T-helper 2 cell (primary cell): ENCODE data around the gene GCNT1.
A peak's percentile ranks its signal among the peaks of the same experiment; 100 is the strongest.
"Not testable (repeated sequence)": the region's sequence is repeated elsewhere in the genome, so short reads cannot be mapped to it uniquely, and the experiment has no call there.

Experiments used
- DNase-seq, 5 experiments: peaks; one replicate each; pipeline versions ENCODE4 v3.0.0 to v3.0.0-alpha.2; 2012 to 2022

The GCNT1 gene

GRCh38 chr9:76444322-76444929 lies 14.6 kb upstream of the GCNT1 start:
- no peak for DNase-seq

- no peak for DNase-seq
Measured at GRCh38 chr9:76445976-76446375, 13.0 kb upstream of the GCNT1 start.

- no peak for DNase-seq
Measured at GRCh38 chr9:76448501-76448900, 10.5 kb upstream of the GCNT1 start.

GRCh38 chr9:76451234-76451633 lies 7.7 kb upstream of the GCNT1 start:
- no peak for DNase-seq

GRCh38 chr9:76452839-76453238 lies 6.1 kb upstream of the GCNT1 start:
- no peak for DNase-seq

- DNase-seq, result no peak
Measured at GRCh38 chr9:76453785-76454184, 5.2 kb upstream of the GCNT1 start.

GRCh38 chr9:76454311-76454710 lies 4.7 kb upstream of the GCNT1 start:
- DNase-seq, result no peak

GRCh38 chr9:76456202-76456926 lies 2.6 kb upstream of the GCNT1 start:
- peak in 2 of 5 experiments; percentile 32 to 72 for DNase-seq

GRCh38 chr9:76459694-76460635 lies 983 bp downstream of the GCNT1 start:
- DNase-seq, result peak in 2 of 5 experiments; percentile 5 to 6

GRCh38 chr9:76462126-76462525 lies 3.1 kb downstream of the GCNT1 start:
- no peak for DNase-seq

- no peak for DNase-seq
Measured at GRCh38 chr9:76463211-76463610, 4.2 kb downstream of the GCNT1 start.

- no peak for DNase-seq
Measured at GRCh38 chr9:76464706-76465105, 5.7 kb downstream of the GCNT1 start.

GRCh38 chr9:76465442-76466298 lies 6.7 kb downstream of the GCNT1 start:
- no peak for DNase-seq

- DNase-seq, result no peak
Measured at GRCh38 chr9:76466299-76466605, 7.3 kb downstream of the GCNT1 start.

- DNase-seq, result no peak
Measured at GRCh38 chr9:76474419-76474818, 15.4 kb downstream of the GCNT1 start.

- no peak for DNase-seq
Measured at GRCh38 chr9:76475686-76476085, 16.7 kb downstream of the GCNT1 start.

GRCh38 chr9:76477818-76478217 lies 18.8 kb downstream of the GCNT1 start:
- DNase-seq, result not testable (repeated sequence)

GRCh38 chr9:76478226-76478625 lies 19.2 kb downstream of the GCNT1 start:
- DNase-seq, result no peak

GRCh38 chr9:76479337-76479736 lies 20.4 kb downstream of the GCNT1 start:
- not testable (repeated sequence) for DNase-seq

GRCh38 chr9:76486151-76486550 lies 27.2 kb downstream of the GCNT1 start:
- no peak for DNase-seq

GRCh38 chr9:76490249-76490990 lies 31.4 kb downstream of the GCNT1 start:
- DNase-seq, result no peak

GRCh38 chr9:76491056-76491455 lies 32.1 kb downstream of the GCNT1 start:
- DNase-seq, result not testable (repeated sequence)
